ENCODE data around the gene TEC.
"Not testable (repeated sequence)": the region's sequence is repeated elsewhere in the genome, so short reads cannot be mapped to it uniquely, and the experiment has no call there.

TEC gene

GRCh38 chr4:48193921-48194468, 75.6 kb downstream of the TEC start:
- no peak for DNase-seq

GRCh38 chr4:48193096-48193836, 76.4 kb downstream of the TEC start:
- no peak for DNase-seq

DNA sequence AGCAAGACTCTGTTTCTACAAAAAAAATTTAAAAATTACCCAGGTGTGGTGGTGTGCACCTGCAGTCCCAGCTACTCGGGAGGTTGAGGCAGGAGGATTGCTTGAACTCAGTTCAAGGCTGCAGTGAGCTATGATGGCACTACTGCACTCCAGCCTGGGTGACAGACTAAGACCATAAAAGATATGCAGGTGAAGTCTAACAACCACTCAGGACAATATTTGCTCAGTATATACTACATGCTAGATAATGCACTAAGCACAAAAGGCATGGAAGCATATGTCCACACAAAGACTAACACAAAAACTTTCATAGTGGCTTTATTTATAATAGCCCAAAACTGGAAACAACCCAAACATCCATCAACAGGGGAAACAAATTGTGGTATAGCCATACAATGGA, 77.9 kb downstream of the TEC start:
- DNase-seq = no peak

DNA sequence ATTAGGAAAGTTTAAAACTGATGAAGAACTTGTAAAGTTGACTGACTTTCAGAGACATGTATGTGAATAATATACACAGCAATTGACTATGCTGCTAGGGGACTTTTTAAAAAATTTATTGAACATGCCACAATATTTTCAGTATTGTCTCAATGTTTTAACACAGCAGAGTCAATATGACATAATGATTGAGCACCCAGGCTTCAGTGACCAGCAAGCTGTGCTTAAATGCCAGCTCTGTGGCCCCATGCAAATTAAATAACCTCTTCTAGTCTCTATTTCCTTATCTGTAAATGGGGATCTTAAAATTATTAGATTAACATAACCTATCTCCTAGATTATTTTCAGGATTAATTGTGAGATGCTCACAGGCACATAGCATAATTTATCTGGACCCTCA, 78.8 kb downstream of the TEC start:
- no peak for DNase-seq

DNA sequence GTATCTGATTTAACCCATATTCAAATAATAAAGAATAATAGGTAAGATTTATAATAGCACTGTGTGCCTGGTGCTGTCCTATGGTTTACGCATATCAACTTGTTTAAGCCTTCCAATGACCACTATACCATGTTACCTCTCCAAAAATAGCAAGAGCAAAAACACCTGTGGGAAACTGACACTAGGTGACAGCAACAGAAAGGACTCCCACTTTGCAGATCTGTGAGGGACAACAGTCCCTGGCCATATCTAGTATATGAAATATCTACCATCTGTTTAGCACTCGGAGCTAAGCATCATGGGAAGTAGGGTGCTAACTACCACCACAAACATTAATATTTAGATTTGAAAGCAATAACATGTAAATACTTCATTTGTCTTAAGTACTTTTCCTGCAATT, 79.9 kb downstream of the TEC start:
- DNase-seq = no peak

- DNase-seq = no peak
These were observed 81.2 kb downstream of the TEC start for GRCh38 chr4:48188390-48188789.

DNA sequence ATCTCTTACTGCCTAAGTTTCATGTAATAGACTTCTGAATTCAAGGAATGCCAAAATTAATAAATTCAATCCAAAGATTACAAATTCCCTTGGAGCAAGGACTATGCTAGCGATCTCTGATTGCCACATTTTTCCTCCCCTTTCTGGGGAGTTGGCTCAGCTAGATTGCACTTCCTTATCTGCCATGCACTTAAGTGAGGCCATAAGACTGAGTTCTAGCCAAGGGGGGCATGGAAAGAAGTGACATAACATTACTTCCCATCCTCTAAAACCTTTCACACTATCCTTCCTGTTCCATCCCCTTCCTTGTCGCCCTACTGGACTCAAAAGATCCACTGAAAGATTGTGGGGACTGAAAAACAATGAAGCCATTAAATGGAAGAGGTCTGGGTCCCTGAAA, 81.8 kb downstream of the TEC start:
- DNase-seq = no peak

DNA sequence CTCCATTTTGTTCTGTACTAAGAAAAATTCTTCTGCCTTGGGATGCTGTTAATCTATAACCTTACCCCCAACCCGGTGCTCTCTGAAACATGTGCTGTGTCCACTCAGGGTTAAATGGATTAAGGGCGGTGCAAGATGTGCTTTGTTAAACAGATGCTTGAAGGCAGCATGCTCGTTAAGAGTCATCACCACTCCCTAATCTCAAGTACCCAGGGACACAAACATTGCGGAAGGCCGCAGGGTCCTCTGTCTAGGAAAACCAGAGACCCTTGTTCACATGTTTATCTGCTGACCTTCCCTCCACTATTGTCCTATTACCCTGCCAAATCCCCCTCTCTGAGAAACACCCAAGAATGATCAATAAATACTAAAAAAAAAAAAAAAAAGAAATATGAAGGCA, 82.6 kb downstream of the TEC start:
- not testable (repeated sequence) for DNase-seq

DNA sequence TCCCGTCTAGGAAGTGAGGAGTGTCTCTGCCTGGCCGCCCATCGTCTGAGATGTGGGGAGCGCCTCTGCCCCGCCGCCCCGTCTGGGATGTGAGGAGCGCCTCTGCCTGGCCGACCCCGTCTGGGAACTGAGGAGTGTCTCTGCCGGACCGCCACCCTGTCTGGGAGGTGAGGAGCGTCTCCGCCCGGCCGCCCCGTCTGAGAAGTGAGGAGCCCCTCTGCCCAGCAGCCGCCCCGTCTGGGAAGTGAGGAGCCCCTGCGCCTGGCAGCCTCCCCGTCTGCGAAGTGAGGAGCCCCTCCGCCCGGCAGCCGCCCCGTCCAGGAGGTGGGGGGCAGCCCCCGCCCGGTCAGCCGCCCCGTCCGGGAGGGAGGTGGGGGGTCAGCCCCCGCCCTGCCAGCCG, 83.2 kb downstream of the TEC start:
- not testable (repeated sequence) for DNase-seq

DNA sequence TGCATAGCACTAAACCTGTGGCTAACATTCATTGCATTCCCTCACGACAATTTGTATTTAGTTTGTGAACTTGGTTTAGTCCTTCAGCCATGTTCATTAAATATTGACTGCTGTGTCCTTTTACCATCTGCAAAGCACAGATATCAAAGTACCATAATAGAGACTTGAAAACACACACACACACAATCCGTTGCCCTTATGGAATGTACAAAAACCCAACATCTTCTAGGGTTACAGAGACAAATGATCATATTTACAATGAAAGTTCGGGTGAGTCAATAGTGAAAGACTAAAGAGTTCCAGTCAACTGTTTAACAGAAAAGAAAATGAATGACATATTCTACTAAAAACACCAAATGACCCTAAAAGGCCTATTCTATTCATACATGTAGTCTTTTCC, 84.8 kb downstream of the TEC start:
- no peak for DNase-seq

DNA sequence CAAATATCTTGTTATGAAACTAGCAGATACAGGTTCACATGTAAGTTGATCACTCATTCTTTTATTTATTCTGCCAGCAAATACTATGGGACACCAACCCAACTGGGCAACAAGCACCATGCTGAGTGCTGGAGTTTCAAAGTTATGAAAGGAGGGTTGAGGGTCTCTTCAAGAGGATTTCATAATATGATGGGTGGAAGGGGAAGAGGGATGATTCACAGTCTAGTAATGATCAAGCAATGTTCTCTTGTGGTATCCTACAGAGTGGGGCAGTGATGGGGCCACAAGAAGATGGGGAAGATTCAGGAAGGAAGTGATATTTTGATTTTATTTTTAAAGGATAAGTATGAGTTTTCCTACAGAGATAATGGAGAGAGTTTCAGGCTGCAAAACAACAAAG, 89.4 kb downstream of the TEC start:
- no peak for DNase-seq

DNA sequence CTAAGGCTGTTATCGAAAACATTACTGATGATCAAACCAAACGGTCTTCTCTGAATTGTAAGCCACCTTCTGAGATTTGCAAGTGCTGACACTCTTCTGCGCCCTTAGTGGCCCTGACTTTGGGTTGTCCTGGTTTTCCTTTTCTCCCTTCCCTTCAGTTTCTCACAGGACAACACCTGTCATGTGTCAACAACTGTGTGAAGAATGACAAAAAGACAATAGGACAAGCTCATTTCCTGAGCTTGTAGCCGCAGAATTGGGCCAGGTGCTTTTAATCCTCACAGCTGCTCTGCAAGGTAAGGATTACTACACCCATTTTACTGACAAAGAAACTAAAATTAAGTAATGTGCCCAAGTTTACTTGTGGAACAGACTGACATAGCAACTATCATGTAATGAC, 90.7 kb downstream of the TEC start:
- DNase-seq = no peak

- DNase-seq = no peak
These were observed 93.8 kb downstream of the TEC start for GRCh38 chr4:48175806-48176205.

GRCh38 chr4:48175328-48175727, 94.3 kb downstream of the TEC start:
- no peak for DNase-seq

- DNase-seq = no peak
These were observed 96.3 kb downstream of the TEC start for GRCh38 chr4:48173056-48173991.

DNA sequence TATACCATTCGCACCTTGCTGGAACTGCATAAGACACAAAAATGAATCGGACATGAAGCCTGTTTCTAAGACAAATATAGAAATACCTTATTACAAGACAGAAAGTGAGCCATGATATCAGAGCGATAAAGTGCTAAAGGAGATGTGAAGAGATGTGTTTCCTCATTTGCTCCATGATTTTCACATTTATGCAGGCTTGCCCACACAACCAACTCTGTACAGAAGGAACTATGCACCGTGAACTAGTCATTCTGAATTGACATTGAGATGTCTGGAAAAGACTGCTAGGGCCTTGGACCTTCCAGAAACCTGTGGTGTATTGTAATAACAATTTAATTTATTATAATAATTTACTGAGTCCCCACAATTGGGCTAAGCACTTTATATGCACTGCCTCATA, 97.0 kb downstream of the TEC start:
- DNase-seq = no peak

DNA sequence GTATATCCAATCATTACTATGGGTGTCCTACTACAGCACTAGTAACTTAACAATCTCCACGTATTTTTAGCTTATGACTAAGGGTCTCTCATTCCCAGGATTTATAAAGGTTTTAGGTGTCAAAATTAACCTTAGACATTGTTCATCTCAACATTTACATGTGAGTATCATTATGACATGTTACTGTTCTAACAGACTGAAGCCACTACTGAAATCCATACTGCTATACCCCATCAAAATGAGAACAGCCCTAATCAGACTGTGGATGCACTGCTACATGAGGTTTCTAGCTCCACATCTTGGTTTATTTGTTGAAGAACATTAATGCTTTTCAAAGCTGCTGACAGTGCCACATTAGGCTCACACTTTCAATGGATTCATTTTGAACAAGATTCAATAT, 100.0 kb downstream of the TEC start:
- DNase-seq = no peak

DNA sequence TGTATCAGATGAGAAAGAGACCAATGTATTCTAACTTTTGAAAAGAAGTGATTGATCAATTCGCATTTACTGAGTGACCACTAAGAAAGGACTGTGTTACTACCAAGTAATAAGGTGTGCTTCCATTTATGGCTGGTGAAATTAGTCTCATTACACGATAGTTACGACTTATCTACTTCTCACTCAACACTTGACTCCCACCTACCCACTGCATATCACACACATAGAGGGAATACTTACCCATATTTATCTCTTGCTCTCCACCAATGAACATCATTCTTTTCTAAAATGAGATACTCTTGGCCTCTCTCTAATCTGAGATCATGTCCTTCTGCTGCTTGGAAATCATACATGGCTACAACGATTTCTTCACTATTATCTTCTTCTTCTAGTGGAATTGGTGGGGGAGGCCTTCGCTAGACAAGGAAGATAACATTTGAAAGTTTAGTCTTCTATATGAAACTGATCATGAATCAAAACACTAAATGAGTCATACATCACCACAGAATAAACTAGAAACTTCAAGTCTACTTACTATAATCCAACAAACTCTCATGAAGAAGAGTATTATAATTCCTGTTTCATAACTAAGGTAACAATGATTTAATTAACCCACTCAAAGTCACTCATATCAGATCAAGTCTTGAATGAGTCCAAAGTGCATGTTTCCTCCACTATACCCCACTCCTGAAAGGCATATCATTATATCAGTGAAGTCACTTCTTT, 101.9 kb downstream of the TEC start:
- DNase-seq = no peak

- DNase-seq = not testable (repeated sequence)
These were observed 105.1 kb downstream of the TEC start for GRCh38 chr4:48164561-48164960.

DNA sequence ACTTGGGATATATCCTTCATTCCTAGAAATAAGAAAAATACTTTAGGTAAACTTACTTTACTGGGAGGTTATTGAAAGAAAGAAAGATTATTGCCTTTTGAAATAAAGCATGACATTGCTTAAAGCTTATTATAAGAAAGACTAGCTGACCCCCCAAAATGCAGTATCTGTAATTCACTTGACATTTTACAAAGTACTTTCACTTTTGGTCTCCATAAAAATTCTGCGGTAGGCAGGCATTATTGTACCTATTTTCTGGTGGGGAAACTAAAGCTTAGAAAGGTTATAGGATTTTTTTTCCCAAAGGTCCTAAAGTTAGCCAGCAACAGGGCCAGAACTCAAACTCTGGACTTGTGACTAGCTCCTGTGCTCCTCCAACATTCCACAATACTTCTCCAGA, 105.9 kb downstream of the TEC start:
- DNase-seq = no peak

DNA sequence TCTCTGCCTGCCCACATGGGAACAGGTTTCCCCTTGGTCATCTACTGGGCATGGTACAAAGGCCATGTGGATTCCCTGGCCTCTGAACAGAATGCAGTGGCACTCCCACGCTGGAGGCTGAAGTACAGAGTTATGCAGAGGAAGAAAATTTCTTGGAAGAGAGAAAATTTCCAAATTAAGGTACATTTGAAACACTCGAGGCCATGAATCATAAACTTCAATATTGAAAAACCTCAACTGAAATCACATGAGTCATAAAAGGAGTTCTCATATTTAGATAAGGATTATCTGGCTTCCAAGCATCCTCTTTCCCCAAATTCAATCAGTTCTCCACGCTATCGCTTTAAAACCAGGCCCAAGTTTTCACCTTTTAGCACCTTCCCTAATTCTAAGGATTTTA, 107.5 kb downstream of the TEC start:
- no peak for DNase-seq

DNA sequence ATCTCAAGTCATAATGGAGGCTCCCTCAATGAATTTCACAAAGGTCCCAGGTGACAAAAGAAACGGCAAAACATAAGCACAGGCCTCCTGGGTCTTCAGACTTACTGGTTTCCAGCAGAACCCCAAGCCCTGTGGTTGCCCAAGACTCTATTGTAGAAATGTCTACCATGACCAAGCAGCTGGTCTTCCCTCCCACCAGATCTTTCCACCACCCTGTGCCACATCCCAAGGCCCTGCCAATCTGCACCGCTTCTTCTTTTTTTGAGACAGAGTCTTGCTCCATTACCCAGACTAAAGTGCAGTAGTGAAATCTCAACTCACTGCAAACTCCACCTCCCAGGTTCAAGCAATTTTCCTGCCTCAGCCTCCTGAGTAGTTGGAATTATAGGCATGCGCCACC, 112.4 kb downstream of the TEC start:
- DNase-seq = no peak

GRCh38 chr4:48156423-48156822, 113.2 kb downstream of the TEC start:
- no peak for DNase-seq
